ENCODE results near the gene HOXA2. TPM values are rescaled to one million over a fixed set of nuclear protein-coding genes. Genes with fewer than 3 reads are reported as not detected.

The HOXA2 gene
- total and polyA plus RNA-seq, 2 of the 8 experiments (the other 6 are each of a cell fraction or from before 2014, with no cell fraction given), result not detected

DNA sequence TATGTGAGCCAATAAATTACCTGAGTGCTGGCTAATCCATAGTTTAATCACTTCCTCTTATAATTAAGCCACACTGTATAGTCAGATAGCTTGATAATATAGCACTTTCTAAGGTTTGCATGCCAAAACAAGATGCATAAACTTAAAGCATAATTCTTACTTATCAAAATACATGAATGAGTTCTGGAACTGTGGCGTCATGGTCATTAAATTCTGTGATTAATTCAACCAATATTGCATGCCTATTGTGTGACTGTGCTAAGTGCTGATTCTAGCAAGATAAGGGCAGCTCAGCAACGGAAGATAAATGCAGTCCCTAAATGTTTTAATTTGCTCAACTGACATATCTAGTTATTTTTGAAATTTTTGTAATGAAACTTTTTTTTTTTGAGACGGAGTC, 36.3 kb downstream of the HOXA2 start:
- H3K18ac ChIP-seq (ENCODE audit: extremely low read depth, low read length), result no peak overlapping the region
- no peaks in the 10 kb centered on the region for H3K4me1 ChIP-seq (replicated peaks in 1 of 4; ENCODE audit: control insufficient read depth in 3 of 4, insufficient read depth in 4 of 4, low read length in 3 of 4)
- POLR2A ChIA-PET (ENCODE audit: partially characterized antibody), result no interaction called here
- no peak overlapping the region for H3K9ac ChIP-seq (replicated peaks in 1 of 4; ENCODE audit: extremely low read depth in 1 of 4, low read depth in 3 of 4, low read length in 3 of 4)
- H3K79me1 ChIP-seq (ENCODE audit: low read depth, low read length), result no peaks in the 10 kb centered on the region
- H3K36me3 ChIP-seq (ENCODE audit: control insufficient read depth in 2 of 4, insufficient read depth in 4 of 4, low read length in 3 of 4), result no peaks in the 10 kb centered on the region
- FAIRE-seq (no peak), DNase-seq (ENCODE audit: low read depth in 1 of 2, low spot score in 2 of 2) (no peak)
- H4K5ac ChIP-seq (ENCODE audit: insufficient read length, low read depth, low read length), result no peak overlapping the region
- no peak overlapping the region for H3K23ac ChIP-seq (ENCODE audit: insufficient read length)
- no peak overlapping the region for H3K4ac ChIP-seq (replicated peaks; ENCODE audit: insufficient read length, low read depth, low read length)
- no peak overlapping the region for H4K91ac ChIP-seq (replicated peaks; ENCODE audit: insufficient read length, low read length)
- no peak overlapping the region for H3K56ac ChIP-seq (replicated peaks; ENCODE audit: insufficient read length, low read depth, low read length)
- WGBS, 2 experiments (ENCODE audit: extremely low coverage in 1 of 2, insufficient coverage in 1 of 2, insufficient read length in 1 of 2, insufficient replicate concordance in 2 of 2, low coverage in 1 of 2, low lambda C conversion rate in 2 of 2, missing lambda C conversion rate in 1 of 2), result 88% methylated on average over 3 of the region's 3 CpGs; no CpG with 5 or more reads in 1 of the 2 experiments
- CTCF ChIA-PET (ENCODE audit: partially characterized antibody), result interaction anchor here (2.3 kb wide), 1 partner anchor 11 kb away, joined by 7 read pairs; no protein-coding TSS in a partner anchor
- H3K79me2 ChIP-seq (ENCODE audit: control insufficient read depth in 1 of 2, insufficient read depth in 2 of 2, low read length in 2 of 2), result no peaks in the 10 kb centered on the region
- no peak overlapping the region for H3K14ac ChIP-seq (ENCODE audit: insufficient read length)
- no peak overlapping the region for H2BK20ac ChIP-seq (ENCODE audit: low read length)
- H2BK12ac ChIP-seq (ENCODE audit: low read depth, low read length), result no peak overlapping the region
- H2BK120ac ChIP-seq (replicated peaks; ENCODE audit: low read depth, low read length), result no peak overlapping the region
- no peak overlapping the region for H3K27ac ChIP-seq (ENCODE audit: low read depth, low read length)
- H3K27me3 ChIP-seq (replicated peaks in 1 of 4; ENCODE audit: control insufficient read depth in 3 of 4, extremely low read depth in 1 of 4, insufficient read depth in 3 of 4, low read length in 3 of 4), result no peaks in the 10 kb centered on the region
- no peak overlapping the region for H4K8ac ChIP-seq (ENCODE audit: extremely low read depth, insufficient read depth, low read length)
- H3K9me3 ChIP-seq (ENCODE audit: insufficient read depth in 2 of 2, low read depth in 1 of 2, low read length in 1 of 2), result no peaks in the 10 kb centered on the region
- H2AK5ac ChIP-seq (ENCODE audit: low read depth, low read length), result no peak overlapping the region
- no peak overlapping the region for H2BK5ac ChIP-seq (ENCODE audit: low read depth, low read length)
- H4K20me1 ChIP-seq (replicated peaks in 1 of 2; ENCODE audit: control insufficient read depth in 1 of 2, insufficient read depth in 2 of 2, low read length in 2 of 2), result no peaks in the 10 kb centered on the region
- no peak overlapping the region for H3K4me2 ChIP-seq (ENCODE audit: insufficient read depth in 1 of 2, low read depth in 2 of 2, low read length in 2 of 2)
- no peaks in the 10 kb centered on the region for H3K23me2 ChIP-seq (ENCODE audit: low read depth, low read length)
- no peak overlapping the region for H3K4me3 ChIP-seq (ENCODE audit: extremely low read depth in 1 of 4, insufficient read depth in 2 of 4, low read depth in 3 of 4, low read length in 4 of 4)
- H2AFZ ChIP-seq (ENCODE audit: low read length), result no peak overlapping the region
- H2BK15ac ChIP-seq (ENCODE audit: low read length), result no peak overlapping the region
- TF ChIP-seq BCL11A (IDR thresholded peaks at IDR 0.05; ENCODE audit: low read depth in 2 of 2, low read length in 2 of 2) (no peak), TAF1 (IDR thresholded peaks at IDR 0.05; ENCODE audit: low read depth, low read length) (no peak), EZH2 (IDR thresholded peaks at IDR 0.05; ENCODE audit: low read depth, low read length, severe bottlenecking) (no peak), TAF7 (optimal IDR thresholded peaks at IDR 0.05; ENCODE audit: borderline replicate concordance, low read depth, low read length) (no peak), CEBPB (IDR thresholded peaks at IDR 0.05; ENCODE audit: low read depth, low read length) (no peak), SIN3A (conservative IDR thresholded peaks at IDR 0.05 in 1 of 2, IDR thresholded peaks at IDR 0.05 in 1 of 2; ENCODE audit: low read depth in 1 of 2, low read length in 2 of 2) (no peak), ZNF274 (IDR thresholded peaks at IDR 0.05; ENCODE audit: borderline replicate concordance, extremely low read depth, low read length) (no peak), RAD21 (IDR thresholded peaks at IDR 0.05 in 1 of 2, conservative IDR thresholded peaks at IDR 0.05 in 1 of 2; ENCODE audit: low read depth in 2 of 2, low read length in 2 of 2) (no peak), JUN (IDR thresholded peaks at IDR 0.05; ENCODE audit: low read depth, low read length) (no peak), ASH2L (IDR thresholded peaks at IDR 0.05; ENCODE audit: low read length) (no peak), SAP30 (IDR thresholded peaks at IDR 0.05; ENCODE audit: insufficient read depth, insufficient replicate concordance, low read length) (no peak), EGR1 (IDR thresholded peaks at IDR 0.05; ENCODE audit: borderline replicate concordance, low read depth, low read length) (no peak)
- TF ChIP-seq, protein P1, sequence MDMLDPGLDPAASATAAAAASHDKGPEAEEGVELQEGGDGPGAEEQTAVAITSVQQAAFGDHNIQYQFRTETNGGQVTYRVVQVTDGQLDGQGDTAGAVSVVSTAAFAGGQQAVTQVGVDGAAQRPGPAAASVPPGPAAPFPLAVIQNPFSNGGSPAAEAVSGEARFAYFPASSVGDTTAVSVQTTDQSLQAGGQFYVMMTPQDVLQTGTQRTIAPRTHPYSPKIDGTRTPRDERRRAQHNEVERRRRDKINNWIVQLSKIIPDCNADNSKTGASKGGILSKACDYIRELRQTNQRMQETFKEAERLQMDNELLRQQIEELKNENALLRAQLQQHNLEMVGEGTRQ (IDR thresholded peaks at IDR 0.05; ENCODE audit: low read length), result no peak
